DOHH2 (cell line): ENCODE data around the gene LRP1-AS.

Source experiments
- EZH2phosphoT487 ChIP-seq: fragments of 200-600 bp; sonication (generic); IDR thresholded peaks from 2 replicates; pipeline ENCODE4 v1.6.1; 2017; ENCODE audit warnings: borderline replicate concordance, mild to moderate bottlenecking, antibody characterized with exemption, low read length, moderate library complexity, mixed read lengths
- TF ChIP-seq, protein P1 (sequence below): fragments of 200-600 bp; sonication (generic); IDR thresholded peaks from one replicate; pipeline ENCODE4 v1.5.1; 2014; ENCODE audit warnings: antibody characterized with exemption, mild to moderate bottlenecking, low read depth, low read length; ENCODE audit not compliant: poor library complexity, severe bottlenecking

- TF ChIP-seq, protein P1, sequence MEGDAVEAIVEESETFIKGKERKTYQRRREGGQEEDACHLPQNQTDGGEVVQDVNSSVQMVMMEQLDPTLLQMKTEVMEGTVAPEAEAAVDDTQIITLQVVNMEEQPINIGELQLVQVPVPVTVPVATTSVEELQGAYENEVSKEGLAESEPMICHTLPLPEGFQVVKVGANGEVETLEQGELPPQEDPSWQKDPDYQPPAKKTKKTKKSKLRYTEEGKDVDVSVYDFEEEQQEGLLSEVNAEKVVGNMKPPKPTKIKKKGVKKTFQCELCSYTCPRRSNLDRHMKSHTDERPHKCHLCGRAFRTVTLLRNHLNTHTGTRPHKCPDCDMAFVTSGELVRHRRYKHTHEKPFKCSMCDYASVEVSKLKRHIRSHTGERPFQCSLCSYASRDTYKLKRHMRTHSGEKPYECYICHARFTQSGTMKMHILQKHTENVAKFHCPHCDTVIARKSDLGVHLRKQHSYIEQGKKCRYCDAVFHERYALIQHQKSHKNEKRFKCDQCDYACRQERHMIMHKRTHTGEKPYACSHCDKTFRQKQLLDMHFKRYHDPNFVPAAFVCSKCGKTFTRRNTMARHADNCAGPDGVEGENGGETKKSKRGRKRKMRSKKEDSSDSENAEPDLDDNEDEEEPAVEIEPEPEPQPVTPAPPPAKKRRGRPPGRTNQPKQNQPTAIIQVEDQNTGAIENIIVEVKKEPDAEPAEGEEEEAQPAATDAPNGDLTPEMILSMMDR: no peak
- TF ChIP-seq EZH2phosphoT487: no peak
Measured at GRCh38 chr12:57095440-57095839, 52.0 kb downstream of the LRP1-AS start.
